ENCODE measurements around the gene ST6GALNAC4.

- TF ChIP-seq PRDM4 (tag by site-specific recombination; IDR thresholded peaks at IDR 0.05) (no peak), KLF9 (tag by site-specific recombination; IDR thresholded peaks at IDR 0.05; ENCODE audit: low read depth) (0 out of 2 replicates have a peak, but pooled peaks have one; percentile 21), ZNF174 (tag by site-specific recombination; IDR thresholded peaks at IDR 0.05) (no peak), ZBTB21 (tag by site-specific recombination; IDR thresholded peaks at IDR 0.05) (no peak), CTCF (tag by site-specific recombination; IDR thresholded peaks at IDR 0.05) (no peak), ZBTB7A (tag by site-specific recombination; IDR thresholded peaks at IDR 0.05; ENCODE audit: low read depth) (no peak), ZNF670 (tag by site-specific recombination; IDR thresholded peaks at IDR 0.05; ENCODE audit: low read depth) (no peak), ZBTB8A (tag by site-specific recombination; IDR thresholded peaks at IDR 0.05) (no peak), ZNF148 (tag by site-specific recombination; IDR thresholded peaks at IDR 0.05; ENCODE audit: borderline replicate concordance) (no peak), ZNF266 (tag by site-specific recombination; IDR thresholded peaks at IDR 0.05; ENCODE audit: low read depth) (no peak), ZNF274 (IDR thresholded peaks at IDR 0.05; ENCODE audit: low read length) (no peak), ZNF274 (tag by site-specific recombination; IDR thresholded peaks at IDR 0.05; ENCODE audit: borderline replicate concordance) (no peak), FEZF1 (tag by site-specific recombination; IDR thresholded peaks at IDR 0.05) (no peak)
These were observed 2.5 kb upstream of the ST6GALNAC4 start for GRCh38 chr9:127919253-127919815.
